ENCODE results near the gene SEC24A.
"Not testable (repeated sequence)": the region's sequence is repeated elsewhere in the genome, so short reads cannot be mapped to it uniquely, and the experiment has no call there.

- TF ChIP-seq, protein P1, sequence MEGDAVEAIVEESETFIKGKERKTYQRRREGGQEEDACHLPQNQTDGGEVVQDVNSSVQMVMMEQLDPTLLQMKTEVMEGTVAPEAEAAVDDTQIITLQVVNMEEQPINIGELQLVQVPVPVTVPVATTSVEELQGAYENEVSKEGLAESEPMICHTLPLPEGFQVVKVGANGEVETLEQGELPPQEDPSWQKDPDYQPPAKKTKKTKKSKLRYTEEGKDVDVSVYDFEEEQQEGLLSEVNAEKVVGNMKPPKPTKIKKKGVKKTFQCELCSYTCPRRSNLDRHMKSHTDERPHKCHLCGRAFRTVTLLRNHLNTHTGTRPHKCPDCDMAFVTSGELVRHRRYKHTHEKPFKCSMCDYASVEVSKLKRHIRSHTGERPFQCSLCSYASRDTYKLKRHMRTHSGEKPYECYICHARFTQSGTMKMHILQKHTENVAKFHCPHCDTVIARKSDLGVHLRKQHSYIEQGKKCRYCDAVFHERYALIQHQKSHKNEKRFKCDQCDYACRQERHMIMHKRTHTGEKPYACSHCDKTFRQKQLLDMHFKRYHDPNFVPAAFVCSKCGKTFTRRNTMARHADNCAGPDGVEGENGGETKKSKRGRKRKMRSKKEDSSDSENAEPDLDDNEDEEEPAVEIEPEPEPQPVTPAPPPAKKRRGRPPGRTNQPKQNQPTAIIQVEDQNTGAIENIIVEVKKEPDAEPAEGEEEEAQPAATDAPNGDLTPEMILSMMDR (IDR thresholded peaks at IDR 0.05): not testable (repeated sequence)
- TF ChIP-seq EZH2phosphoT487 (IDR thresholded peaks at IDR 0.05; ENCODE audit: borderline replicate concordance, low read depth); MXI1 (IDR thresholded peaks at IDR 0.05; ENCODE audit: low read depth, low read length); POLR2AphosphoS5 (IDR thresholded peaks at IDR 0.05; ENCODE audit: low read depth, low read length); USF2 (IDR thresholded peaks at IDR 0.05; ENCODE audit: borderline replicate concordance, low read depth, low read length); EP300 (IDR thresholded peaks at IDR 0.05; ENCODE audit: borderline replicate concordance in 1 of 2, low read depth in 1 of 2, low read length in 1 of 2); SIN3A (IDR thresholded peaks at IDR 0.05; ENCODE audit: borderline replicate concordance, low read depth, low read length); FOSL2 (IDR thresholded peaks at IDR 0.05; ENCODE audit: borderline replicate concordance, low read depth); REST (IDR thresholded peaks at IDR 0.05; ENCODE audit: low read depth, low read length); GATA2 (CRISPR knock-in tag; IDR thresholded peaks at IDR 0.05): not testable (repeated sequence)
- TF ChIP-seq, protein P2, sequence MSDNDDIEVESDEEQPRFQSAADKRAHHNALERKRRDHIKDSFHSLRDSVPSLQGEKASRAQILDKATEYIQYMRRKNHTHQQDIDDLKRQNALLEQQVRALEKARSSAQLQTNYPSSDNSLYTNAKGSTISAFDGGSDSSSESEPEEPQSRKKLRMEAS (IDR thresholded peaks at IDR 0.05; ENCODE audit: low read depth): not testable (repeated sequence)
- TF ChIP-seq, protein P3, sequence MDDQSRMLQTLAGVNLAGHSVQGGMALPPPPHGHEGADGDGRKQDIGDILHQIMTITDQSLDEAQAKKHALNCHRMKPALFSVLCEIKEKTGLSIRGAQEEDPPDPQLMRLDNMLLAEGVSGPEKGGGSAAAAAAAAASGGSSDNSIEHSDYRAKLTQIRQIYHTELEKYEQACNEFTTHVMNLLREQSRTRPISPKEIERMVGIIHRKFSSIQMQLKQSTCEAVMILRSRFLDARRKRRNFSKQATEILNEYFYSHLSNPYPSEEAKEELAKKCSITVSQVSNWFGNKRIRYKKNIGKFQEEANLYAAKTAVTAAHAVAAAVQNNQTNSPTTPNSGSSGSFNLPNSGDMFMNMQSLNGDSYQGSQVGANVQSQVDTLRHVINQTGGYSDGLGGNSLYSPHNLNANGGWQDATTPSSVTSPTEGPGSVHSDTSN (IDR thresholded peaks at IDR 0.05): not testable (repeated sequence)
Measured at GRCh38 chr5:134690144-134690543, 41.6 kb downstream of the SEC24A start.
